Ishikawa (cell line): ENCODE measurements around the gene GOLGA5.

Experiments
- CEBPB ChIP-seq: IDR thresholded peaks from 2 replicates; pipeline ENCODE4 v1.6.1; 2012
- CREB1 ChIP-seq: IDR thresholded peaks from 2 replicates; pipeline ENCODE4 v1.6.1; 2012; ENCODE audit warnings: low read depth
- EP300 ChIP-seq: IDR thresholded peaks from 2 replicates; pipeline ENCODE4 v1.6.1; 2012; ENCODE audit warnings: borderline replicate concordance
- FOXM1 ChIP-seq: IDR thresholded peaks from 2 replicates; pipeline ENCODE4 v1.6.1; 2012; ENCODE audit warnings: low read depth, borderline replicate concordance
- RAD21 ChIP-seq: IDR thresholded peaks from 2 replicates; pipeline ENCODE4 v1.6.1; 2012; ENCODE audit warnings: low read depth
- TAF1 ChIP-seq: IDR thresholded peaks from 2 replicates; pipeline ENCODE4 v1.6.1; 2012; ENCODE audit warnings: low read depth, mild to moderate bottlenecking
- TEAD4 ChIP-seq: IDR thresholded peaks from 2 replicates; pipeline ENCODE4 v1.6.1; 2012
- YY1 ChIP-seq: IDR thresholded peaks from 2 replicates; pipeline ENCODE4 v1.6.1; 2012; ENCODE audit warnings: low read depth
- ZBTB7A ChIP-seq: IDR thresholded peaks from 2 replicates; pipeline ENCODE4 v1.6.1; 2012; ENCODE audit warnings: low read depth
- TF ChIP-seq, protein P1 (sequence below): IDR thresholded peaks from 2 replicates; pipeline ENCODE4 v1.6.1; 2012; ENCODE audit warnings: low read depth, mild to moderate bottlenecking
- TF ChIP-seq, protein P2 (sequence below): IDR thresholded peaks from 2 replicates; pipeline ENCODE4 v1.6.1; 2012
- TF ChIP-seq, protein P3 (sequence below): IDR thresholded peaks from 2 replicates; pipeline ENCODE4 v1.6.1; 2012

DNA sequence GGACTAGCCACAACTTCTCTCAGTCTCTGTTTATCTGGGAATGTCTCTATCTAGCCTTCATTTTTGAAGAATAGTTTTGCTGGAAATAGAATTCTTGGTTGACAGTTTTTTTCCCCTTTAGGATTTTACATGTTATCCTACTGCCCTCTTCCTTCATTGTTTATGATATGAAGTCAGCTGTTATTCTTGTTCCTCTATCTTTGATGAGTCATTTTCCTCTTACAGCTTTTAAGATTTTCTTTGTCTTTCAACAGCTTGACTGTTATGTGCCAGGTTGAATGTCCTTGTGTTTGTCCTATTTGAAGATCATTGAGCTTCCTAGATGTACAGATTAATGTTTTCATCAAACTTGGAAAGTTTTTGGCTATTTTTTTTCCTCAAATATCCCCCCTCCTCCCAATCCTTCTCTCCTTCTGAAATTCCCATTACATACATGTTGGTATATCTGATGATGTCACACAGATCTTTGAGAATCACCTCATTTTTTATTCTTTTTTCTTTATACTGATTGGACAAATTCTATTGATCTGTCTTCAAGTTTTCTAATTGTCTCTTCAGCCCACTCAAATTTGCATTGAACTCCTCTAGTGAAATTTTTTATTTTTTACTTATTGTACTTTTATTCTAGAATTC is 4.5 kb upstream of the GOLGA5 start:
- TF ChIP-seq CEBPB, result no peak
- TF ChIP-seq RAD21, result no peak
- TF ChIP-seq FOXM1, result no peak
- TF ChIP-seq, protein P1, sequence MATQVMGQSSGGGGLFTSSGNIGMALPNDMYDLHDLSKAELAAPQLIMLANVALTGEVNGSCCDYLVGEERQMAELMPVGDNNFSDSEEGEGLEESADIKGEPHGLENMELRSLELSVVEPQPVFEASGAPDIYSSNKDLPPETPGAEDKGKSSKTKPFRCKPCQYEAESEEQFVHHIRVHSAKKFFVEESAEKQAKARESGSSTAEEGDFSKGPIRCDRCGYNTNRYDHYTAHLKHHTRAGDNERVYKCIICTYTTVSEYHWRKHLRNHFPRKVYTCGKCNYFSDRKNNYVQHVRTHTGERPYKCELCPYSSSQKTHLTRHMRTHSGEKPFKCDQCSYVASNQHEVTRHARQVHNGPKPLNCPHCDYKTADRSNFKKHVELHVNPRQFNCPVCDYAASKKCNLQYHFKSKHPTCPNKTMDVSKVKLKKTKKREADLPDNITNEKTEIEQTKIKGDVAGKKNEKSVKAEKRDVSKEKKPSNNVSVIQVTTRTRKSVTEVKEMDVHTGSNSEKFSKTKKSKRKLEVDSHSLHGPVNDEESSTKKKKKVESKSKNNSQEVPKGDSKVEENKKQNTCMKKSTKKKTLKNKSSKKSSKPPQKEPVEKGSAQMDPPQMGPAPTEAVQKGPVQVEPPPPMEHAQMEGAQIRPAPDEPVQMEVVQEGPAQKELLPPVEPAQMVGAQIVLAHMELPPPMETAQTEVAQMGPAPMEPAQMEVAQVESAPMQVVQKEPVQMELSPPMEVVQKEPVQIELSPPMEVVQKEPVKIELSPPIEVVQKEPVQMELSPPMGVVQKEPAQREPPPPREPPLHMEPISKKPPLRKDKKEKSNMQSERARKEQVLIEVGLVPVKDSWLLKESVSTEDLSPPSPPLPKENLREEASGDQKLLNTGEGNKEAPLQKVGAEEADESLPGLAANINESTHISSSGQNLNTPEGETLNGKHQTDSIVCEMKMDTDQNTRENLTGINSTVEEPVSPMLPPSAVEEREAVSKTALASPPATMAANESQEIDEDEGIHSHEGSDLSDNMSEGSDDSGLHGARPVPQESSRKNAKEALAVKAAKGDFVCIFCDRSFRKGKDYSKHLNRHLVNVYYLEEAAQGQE, result no peak
- no peak for TF ChIP-seq ZBTB7A
- TF ChIP-seq, protein P2, sequence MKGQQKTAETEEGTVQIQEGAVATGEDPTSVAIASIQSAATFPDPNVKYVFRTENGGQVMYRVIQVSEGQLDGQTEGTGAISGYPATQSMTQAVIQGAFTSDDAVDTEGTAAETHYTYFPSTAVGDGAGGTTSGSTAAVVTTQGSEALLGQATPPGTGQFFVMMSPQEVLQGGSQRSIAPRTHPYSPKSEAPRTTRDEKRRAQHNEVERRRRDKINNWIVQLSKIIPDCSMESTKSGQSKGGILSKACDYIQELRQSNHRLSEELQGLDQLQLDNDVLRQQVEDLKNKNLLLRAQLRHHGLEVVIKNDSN, result no peak
- TF ChIP-seq YY1, result no peak
- TF ChIP-seq, protein P3, sequence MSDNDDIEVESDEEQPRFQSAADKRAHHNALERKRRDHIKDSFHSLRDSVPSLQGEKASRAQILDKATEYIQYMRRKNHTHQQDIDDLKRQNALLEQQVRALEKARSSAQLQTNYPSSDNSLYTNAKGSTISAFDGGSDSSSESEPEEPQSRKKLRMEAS, result no peak
- no peak for TF ChIP-seq TAF1
- TF ChIP-seq TEAD4, result no peak
- TF ChIP-seq EP300, result no peak
- no peak for TF ChIP-seq CREB1
